K562 (cell line): ENCODE results near the gene WAS. TPM values are rescaled to one million over a fixed set of nuclear protein-coding genes. Genes with fewer than 3 reads are reported as not detected.
A peak's percentile ranks its signal among the peaks of the same experiment; 100 is the strongest.

Experiments used
- CREM ChIP-seq: IDR thresholded peaks from 2 replicates; pipeline ENCODE4 v1.6.1; 2014; ENCODE audit warnings: antibody characterized with exemption, low read depth
- ETV1 ChIP-seq: fragments of 450-650 bp; conservative IDR thresholded peaks from 2 replicates; pipeline ENCODE4 v1.6.1; 2016; ENCODE audit warnings: missing genetic modification characterization, control low read depth, low read depth, missing compliant biosample characterization
- FOXK1 ChIP-seq: sonication (generic); formaldehyde crosslinking; IDR thresholded peaks from 2 replicates; pipeline ENCODE4 v1.8.0; 2022; ENCODE audit warnings: missing genetic modification reagents, mild to moderate bottlenecking, borderline replicate concordance
- FOXM1 ChIP-seq, 2 experiments: fragments of 450-650 bp in 1 of 2; sonication (generic) in 1 of 2; formaldehyde crosslinking in 1 of 2; IDR thresholded peaks; 2 replicates each; pipeline versions ENCODE4 v1.6.1 to v1.9.0; 2017 to 2022; ENCODE audit warnings: low read depth in 2 of 2, mild to moderate bottlenecking in 2 of 2, missing genetic modification reagents in 1 of 2, moderate library complexity in 1 of 2
- GATA2 ChIP-seq: sonication (generic); formaldehyde crosslinking; IDR thresholded peaks from 2 replicates; pipeline ENCODE4 v1.4.0; 2020; ENCODE audit warnings: mild to moderate bottlenecking, missing genetic modification reagents
- SMARCC2 ChIP-seq: fragments of 450-650 bp; IDR thresholded peaks from 2 replicates; pipeline ENCODE4 v1.6.1; 2017; ENCODE audit warnings: antibody characterized with exemption, moderate library complexity, mild to moderate bottlenecking, low read depth
- SRF ChIP-seq, 2 experiments: fragments of 250-450, 450-650 bp in 1 of 2; sonication (Bioruptor Pico) in 1 of 2; sonication (generic) in 1 of 2; formaldehyde crosslinking; IDR thresholded peaks; 2 replicates each; pipeline versions ENCODE4 v1.5.0 to v1.5.1; 2020 to 2022; ENCODE audit warnings: mild to moderate bottlenecking in 1 of 2, missing genetic modification reagents in 1 of 2
- SUPT5H ChIP-seq: fragments of 450-650 bp; IDR thresholded peaks from 2 replicates; pipeline ENCODE4 v1.6.1; 2016
- ZNF311 ChIP-seq: fragments of 250-450 bp; sonication (Bioruptor Pico); IDR thresholded peaks from 2 replicates; pipeline ENCODE4 v1.4.0; 2020; ENCODE audit warnings: mild to moderate bottlenecking, moderate library complexity
- polyA plus RNA-seq, 8 experiments: library from polyadenylated mRNA; depleted of rRNA in 4 of 8; stranded (reverse) in 5 of 8; unstranded in 3 of 8; fragments of >200 nt; fragmentation: Nextera tagmentation in 2 of 8; fragmentation: Illumina TruSeq in 1 of 8; extraction: Ambion mirVana in 2 of 8; extraction: Trizol in 1 of 8; gene quantifications; 2 replicates each; pipeline versions ENCODE4 v1.2.1 to v1.2.3, GENCODE V29; 2011 to 2014; ENCODE audit warnings: inconsistent platforms in 1 of 8, missing spikeins in 1 of 8
- total RNA-seq, 7 experiments: library from RNA; depleted of rRNA in 6 of 7; stranded (reverse); fragments of >200 nt in 6 of 7; fragmentation: Illumina TruSeq in 2 of 7; extraction: Trizol in 2 of 7; gene quantifications; 2 replicates each; pipeline versions ENCODE4 v1.2.1 to v1.2.3, GENCODE V29; 2011 to 2021; ENCODE audit warnings: low replicate concordance in 1 of 7
- TF ChIP-seq, protein P1 (sequence below): fragments of 250-450 bp; sonication (Bioruptor Pico); IDR thresholded peaks from 2 replicates; pipeline ENCODE4 v1.5.1; 2021; ENCODE audit warnings: mild to moderate bottlenecking
- TF ChIP-seq, protein P2 (sequence below), 2 experiments: fragments of 250-450 bp in 1 of 2; fragments of 450-650 bp in 1 of 2; sonication (Bioruptor Pico) in 1 of 2; IDR thresholded peaks; 2 replicates each; pipeline versions ENCODE4 v1.6.1 to v1.8.0; 2016 to 2021; ENCODE audit warnings: mild to moderate bottlenecking in 2 of 2, moderate library complexity in 2 of 2, missing compliant biosample characterization in 1 of 2, missing genetic modification characterization in 1 of 2
- TF ChIP-seq, protein P3 (sequence below): fragments of 200-800 bp; sonication (Bioruptor generic); IDR thresholded peaks from 2 replicates; pipeline ENCODE4 v1.6.1; 2017; ENCODE audit warnings: missing genetic modification characterization, missing compliant biosample characterization
- TF ChIP-seq, protein P4 (sequence below): IDR thresholded peaks from 2 replicates; pipeline ENCODE4 v1.6.1; 2012; ENCODE audit warnings: low read depth, low read length, improper control_type of control experiment, borderline replicate concordance
- TF ChIP-seq, protein P5 (sequence below): fragments of 250-450 bp; sonication (Bioruptor Pico); IDR thresholded peaks from 2 replicates; pipeline ENCODE4 v1.4.0; 2020

The WAS gene
- total and polyA plus RNA-seq, 9 of the 15 experiments (the other 6 are each of a cell fraction or from before 2014, with no cell fraction given), result 0.11 to 16.1 (median 3.8) TPM

DNA sequence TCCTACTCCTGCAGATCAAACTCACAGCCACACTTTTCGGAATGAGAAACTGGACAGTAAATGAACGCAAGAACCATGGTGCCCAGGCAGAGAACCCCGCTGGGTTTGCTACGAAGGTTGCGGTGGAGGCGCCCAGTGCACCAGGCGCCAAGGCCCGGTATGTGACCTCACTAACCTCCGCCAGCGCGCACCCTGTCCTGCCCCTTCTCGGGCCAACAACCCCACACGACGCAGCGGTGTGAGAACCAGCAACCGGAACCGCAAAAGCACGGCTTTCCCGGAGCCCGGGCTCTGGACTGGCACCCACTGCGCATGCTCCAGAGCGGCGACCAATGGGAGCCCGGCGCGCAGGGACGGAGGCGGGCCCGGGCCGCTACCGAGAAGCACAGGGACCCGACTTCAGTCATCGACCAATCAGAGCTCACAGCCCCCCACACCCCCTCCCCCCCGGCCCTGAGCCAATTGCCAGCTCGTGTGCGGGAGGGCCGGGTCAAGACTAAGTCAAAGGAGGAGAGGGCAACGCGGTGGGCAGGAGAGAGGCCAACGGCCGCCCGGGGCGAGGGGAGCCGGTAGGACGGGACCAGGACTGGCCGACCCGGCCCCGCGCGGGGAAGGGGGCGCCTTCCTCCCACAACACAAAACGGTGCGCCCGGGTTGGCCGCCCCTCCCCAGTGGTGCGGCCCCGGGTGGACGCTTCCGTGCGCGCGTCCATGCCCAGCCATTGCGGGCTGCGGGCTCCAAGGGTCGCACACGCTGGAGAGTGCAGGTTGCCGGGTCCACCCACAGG lies 7.3 kb upstream of the WAS start (continued):
- TF ChIP-seq SMARCC2, result no peak
- peak; percentile 67 for TF ChIP-seq CREM
- peak; percentile 80 for TF ChIP-seq SUPT5H
- TF ChIP-seq, protein P1, sequence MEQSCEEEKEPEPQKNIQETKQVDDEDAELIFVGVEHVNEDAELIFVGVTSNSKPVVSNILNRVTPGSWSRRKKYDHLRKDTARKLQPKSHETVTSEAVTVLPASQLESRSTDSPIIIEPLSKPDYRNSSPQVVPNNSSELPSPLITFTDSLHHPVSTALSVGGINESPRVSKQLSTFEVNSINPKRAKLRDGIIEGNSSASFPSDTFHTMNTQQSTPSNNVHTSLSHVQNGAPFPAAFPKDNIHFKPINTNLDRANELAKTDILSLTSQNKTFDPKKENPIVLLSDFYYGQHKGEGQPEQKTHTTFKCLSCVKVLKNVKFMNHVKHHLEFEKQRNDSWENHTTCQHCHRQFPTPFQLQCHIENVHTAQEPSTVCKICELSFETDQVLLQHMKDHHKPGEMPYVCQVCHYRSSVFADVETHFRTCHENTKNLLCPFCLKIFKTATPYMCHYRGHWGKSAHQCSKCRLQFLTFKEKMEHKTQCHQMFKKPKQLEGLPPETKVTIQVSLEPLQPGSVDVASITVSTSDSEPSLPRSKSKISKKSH (CRISPR knock-in tag), result no peak
- 0 out of 2 replicates have a peak, but pooled peaks have one; percentile 45 for TF ChIP-seq FOXK1 (CRISPR knock-in tag)
- TF ChIP-seq SRF (CRISPR knock-in tag; IDR thresholded peaks at IDR 0.05), result no peak
- TF ChIP-seq, protein P2, sequence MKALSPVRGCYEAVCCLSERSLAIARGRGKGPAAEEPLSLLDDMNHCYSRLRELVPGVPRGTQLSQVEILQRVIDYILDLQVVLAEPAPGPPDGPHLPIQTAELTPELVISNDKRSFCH (CRISPR knock-in tag; IDR thresholded peaks at IDR 0.05), result no peak
- TF ChIP-seq, protein P2 (tag; IDR thresholded peaks at IDR 0.05), result no peak
- 0 out of 2 replicates have a peak, but pooled peaks have one; percentile 35 for TF ChIP-seq ETV1 (tag)
- TF ChIP-seq, protein P3, sequence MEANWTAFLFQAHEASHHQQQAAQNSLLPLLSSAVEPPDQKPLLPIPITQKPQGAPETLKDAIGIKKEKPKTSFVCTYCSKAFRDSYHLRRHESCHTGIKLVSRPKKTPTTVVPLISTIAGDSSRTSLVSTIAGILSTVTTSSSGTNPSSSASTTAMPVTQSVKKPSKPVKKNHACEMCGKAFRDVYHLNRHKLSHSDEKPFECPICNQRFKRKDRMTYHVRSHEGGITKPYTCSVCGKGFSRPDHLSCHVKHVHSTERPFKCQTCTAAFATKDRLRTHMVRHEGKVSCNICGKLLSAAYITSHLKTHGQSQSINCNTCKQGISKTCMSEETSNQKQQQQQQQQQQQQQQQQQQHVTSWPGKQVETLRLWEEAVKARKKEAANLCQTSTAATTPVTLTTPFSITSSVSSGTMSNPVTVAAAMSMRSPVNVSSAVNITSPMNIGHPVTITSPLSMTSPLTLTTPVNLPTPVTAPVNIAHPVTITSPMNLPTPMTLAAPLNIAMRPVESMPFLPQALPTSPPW (CRISPR knock-in tag), result peak; percentile 98
- TF ChIP-seq, protein P4, sequence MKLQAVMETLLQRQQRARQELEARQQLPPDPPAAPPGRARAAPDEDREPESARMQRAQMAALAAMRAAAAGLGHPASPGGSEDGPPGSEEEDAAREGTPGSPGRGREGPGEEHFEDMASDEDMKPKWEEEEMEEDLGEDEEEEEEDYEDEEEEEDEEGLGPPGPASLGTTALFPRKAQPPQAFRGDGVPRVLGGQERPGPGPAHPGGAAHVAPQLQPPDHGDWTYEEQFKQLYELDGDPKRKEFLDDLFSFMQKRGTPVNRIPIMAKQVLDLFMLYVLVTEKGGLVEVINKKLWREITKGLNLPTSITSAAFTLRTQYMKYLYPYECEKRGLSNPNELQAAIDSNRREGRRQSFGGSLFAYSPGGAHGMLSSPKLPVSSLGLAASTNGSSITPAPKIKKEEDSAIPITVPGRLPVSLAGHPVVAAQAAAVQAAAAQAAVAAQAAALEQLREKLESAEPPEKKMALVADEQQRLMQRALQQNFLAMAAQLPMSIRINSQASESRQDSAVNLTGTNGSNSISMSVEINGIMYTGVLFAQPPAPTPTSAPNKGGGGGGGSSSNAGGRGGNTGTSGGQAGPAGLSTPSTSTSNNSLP, result no peak
- TF ChIP-seq, protein P5, sequence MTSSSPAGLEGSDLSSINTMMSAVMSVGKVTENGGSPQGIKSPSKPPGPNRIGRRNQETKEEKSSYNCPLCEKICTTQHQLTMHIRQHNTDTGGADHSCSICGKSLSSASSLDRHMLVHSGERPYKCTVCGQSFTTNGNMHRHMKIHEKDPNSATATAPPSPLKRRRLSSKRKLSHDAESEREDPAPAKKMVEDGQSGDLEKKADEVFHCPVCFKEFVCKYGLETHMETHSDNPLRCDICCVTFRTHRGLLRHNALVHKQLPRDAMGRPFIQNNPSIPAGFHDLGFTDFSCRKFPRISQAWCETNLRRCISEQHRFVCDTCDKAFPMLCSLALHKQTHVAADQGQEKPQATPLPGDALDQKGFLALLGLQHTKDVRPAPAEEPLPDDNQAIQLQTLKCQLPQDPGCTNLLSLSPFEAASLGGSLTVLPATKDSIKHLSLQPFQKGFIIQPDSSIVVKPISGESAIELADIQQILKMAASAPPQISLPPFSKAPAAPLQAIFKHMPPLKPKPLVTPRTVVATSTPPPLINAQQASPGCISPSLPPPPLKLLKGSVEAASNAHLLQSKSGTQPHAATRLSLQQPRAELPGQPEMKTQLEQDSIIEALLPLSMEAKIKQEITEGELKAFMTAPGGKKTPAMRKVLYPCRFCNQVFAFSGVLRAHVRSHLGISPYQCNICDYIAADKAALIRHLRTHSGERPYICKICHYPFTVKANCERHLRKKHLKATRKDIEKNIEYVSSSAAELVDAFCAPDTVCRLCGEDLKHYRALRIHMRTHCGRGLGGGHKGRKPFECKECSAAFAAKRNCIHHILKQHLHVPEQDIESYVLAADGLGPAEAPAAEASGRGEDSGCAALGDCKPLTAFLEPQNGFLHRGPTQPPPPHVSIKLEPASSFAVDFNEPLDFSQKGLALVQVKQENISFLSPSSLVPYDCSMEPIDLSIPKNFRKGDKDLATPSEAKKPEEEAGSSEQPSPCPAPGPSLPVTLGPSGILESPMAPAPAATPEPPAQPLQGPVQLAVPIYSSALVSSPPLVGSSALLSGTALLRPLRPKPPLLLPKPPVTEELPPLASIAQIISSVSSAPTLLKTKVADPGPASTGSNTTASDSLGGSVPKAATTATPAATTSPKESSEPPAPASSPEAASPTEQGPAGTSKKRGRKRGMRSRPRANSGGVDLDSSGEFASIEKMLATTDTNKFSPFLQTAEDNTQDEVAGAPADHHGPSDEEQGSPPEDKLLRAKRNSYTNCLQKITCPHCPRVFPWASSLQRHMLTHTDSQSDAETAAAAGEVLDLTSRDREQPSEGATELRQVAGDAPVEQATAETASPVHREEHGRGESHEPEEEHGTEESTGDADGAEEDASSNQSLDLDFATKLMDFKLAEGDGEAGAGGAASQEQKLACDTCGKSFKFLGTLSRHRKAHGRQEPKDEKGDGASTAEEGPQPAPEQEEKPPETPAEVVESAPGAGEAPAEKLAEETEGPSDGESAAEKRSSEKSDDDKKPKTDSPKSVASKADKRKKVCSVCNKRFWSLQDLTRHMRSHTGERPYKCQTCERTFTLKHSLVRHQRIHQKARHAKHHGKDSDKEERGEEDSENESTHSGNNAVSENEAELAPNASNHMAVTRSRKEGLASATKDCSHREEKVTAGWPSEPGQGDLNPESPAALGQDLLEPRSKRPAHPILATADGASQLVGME, result no peak
- no peak for TF ChIP-seq GATA2 (CRISPR knock-in tag)
- TF ChIP-seq ZNF311 (CRISPR knock-in tag), result no peak
- no peak for TF ChIP-seq FOXM1 (IDR thresholded peaks at IDR 0.05; ENCODE audit: low read depth)
- 0 out of 2 replicates have a peak, but pooled peaks have one; percentile 67 for TF ChIP-seq FOXM1 (CRISPR knock-in tag; IDR thresholded peaks at IDR 0.05; ENCODE audit: low read depth)
